ENCODE data around the gene ACOXL.

ACOXL gene

DNA sequence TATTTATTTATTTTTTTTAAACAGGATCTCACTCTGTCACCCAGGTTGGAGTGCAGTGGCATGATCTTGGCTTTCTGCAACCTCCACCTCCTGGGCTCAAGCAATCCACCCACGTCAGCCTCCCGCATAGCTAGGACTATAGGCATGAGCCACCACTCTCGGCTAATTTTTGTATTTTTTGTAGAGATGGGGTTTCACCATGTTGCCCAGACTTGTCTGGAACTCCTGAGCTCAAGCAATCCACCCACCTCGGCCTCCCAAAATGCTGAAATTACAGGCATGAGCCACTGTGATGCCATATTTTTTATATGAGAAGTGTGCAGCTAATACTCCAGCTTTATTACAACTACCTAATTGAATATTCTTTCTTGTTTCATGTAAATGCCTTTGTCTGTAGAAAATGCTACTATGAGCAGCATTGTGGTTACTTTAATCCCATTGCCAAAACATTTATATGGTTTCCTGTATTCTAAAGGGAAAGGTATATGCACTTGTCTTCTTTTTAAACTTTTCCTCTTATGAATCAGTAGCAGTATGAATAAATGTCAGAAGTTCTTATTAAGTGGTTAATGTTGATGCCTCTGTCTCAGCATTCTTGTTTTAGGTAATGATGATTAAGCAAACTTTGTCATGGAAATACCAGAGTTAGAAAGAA is 378.9 kb downstream of the ACOXL start:
- no peak for DNase-seq (ENCODE audit: low read depth, low spot score)

DNA sequence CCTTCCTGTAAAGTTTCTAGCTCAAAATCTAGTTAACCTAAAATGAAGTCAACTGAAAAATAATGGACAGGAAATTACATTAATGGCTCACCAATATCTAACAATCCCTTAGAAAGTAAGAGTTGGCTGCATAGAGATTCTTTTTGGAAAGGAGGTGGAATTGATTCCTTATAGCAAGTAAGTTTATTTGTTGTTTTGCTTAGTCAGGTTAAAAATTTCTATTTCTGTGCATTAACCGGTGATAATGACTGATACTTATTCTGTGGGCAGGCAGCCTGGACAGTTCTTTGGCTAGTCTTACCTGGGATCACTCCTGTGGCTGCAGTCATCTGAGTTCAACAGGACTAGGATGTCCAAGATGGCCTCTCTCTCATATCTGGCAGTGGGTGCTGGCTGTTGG is 381.5 kb downstream of the ACOXL start:
- no peak for DNase-seq (ENCODE audit: low read depth, low spot score)

DNA sequence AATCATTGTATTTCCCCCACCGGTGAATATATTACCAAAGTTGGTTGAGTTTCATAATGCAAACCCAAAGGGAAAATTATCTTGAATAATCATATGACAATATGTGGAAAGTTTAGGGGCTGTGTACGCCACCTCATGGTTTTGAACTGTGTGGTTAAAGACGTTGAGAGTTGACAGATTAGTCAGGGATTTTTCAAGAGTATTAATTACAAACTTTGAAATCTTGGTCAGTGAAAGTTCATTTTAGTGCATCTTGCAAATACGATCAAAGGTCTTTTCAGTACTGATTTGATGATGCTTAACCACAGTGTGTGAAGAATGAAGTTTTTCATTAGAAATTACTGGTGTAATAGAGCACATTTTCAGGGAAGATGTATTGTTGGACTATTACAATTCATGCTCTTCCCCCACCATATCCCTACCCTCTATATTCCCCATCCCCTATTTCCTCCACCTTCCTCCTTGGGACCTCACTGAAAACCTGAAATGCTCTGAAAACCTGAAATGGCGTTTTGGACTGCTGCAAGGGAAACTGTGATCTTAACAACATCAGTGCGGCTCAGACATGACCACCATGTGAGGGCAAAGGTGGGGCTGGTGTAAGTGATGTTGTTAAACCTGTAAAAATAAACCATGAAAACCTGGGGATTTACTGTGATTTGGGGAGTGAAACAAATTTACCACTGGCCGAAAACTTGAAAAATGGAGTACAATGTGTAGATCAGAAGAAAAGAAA is 383.8 kb downstream of the ACOXL start:
- no peak for DNase-seq (ENCODE audit: low read depth, low spot score)

DNA sequence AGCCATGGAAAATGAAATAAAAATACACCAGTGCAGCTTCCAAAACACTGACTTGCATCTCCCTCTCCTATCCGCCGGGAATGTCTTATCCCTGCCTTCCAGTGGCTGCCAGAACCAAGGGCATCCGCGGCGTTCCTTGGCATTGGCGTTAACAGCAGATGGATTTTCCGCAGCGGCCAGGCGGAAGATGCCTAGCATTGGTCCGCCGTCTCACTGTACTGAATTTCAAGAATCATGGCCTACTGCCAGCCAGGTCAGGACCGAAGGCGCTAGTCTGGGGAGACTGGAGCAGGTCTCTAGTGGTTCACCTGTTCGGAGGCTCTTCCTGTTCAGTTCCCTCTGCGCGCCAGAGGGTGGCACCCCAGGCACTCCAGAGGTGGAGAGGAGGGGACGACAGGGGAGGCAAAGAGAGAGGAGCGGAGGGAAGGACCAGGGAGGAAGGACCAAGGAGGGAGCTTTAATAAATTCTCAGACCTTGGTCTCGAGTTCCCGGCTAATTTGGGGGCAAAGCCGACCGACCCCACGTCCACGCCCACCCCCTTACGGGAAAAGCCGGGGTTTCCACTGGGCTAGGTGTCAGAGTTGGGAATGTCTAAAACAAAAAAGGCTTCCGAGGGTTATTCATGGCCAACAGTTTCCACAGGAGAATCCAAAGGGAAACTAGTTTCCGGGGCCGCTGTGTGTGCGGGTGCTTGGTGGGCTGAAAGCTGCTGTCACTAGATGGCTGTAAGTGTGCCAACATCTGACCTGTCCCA is 384.6 kb downstream of the ACOXL start:
- no peak for DNase-seq (ENCODE audit: low read depth, low spot score)

DNA sequence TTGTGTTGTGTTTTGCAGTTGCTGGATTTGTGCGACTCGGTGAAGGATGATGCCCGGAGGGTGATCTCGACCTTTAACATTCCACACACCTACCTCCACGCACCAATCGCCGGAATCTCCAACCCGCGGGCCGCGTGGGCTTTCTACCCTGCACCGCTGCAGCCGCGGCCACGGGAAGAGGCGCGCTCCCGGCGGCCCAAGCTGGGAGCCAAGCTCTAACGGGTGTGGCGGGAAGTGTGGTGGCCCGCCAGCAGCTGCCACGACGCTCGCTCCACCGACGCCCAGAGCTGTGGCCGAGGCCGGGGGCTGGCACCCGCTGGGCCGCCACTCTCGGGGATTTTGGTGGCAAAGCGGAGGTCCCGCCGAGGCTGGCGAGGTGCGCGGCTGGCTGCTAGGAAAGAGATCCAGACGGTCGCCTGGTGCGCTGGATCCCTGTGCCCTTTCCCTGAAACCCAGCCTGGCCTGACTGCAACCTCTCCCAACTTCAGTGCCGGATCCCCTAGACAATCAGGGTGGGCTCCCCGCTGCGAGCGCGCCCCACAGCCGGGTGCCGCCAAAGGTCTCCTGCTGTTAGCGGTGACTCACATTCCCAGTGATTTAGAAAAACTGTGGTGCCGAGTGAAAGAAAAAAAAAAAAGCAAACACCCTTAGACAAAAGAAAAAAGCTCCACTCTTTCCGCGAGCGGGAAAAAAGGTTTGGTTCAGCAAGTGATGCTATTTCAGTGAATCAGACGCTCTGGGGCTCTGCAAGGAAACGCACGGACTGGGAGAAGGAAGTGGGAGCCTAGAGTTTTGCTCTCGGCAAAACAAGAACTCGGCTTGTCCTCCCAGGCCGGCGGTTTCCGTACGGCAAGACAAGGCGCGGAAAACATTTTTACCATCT is 385.5 kb downstream of the ACOXL start:
- DNase-seq (ENCODE audit: low read depth, low spot score) = no peak

DNA sequence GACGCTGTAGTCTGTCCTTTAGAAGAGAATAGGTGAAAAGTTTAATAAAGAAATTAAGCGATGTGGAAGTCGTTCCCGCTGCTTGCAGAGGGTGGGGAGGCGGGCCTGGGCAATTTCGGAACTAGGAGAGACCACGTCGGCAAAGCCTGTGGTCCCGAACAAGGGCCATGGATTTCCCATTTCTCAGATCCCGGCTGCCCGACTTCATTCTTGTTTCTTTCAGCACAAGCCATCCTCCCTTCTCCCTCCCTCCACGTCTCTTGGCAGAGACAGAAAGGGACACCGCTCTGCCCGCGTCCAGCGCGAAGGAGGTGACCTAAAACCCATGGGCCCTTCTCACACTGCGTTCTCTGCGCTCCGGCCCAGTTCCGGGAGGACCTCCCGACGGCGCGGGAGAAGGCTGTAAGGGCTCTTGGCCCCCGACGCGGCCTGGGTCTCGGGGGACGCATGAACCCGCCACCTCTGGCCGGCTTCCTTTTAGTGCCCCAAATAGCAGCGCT is 386.2 kb downstream of the ACOXL start:
- no peak for DNase-seq (ENCODE audit: low read depth, low spot score)

DNA sequence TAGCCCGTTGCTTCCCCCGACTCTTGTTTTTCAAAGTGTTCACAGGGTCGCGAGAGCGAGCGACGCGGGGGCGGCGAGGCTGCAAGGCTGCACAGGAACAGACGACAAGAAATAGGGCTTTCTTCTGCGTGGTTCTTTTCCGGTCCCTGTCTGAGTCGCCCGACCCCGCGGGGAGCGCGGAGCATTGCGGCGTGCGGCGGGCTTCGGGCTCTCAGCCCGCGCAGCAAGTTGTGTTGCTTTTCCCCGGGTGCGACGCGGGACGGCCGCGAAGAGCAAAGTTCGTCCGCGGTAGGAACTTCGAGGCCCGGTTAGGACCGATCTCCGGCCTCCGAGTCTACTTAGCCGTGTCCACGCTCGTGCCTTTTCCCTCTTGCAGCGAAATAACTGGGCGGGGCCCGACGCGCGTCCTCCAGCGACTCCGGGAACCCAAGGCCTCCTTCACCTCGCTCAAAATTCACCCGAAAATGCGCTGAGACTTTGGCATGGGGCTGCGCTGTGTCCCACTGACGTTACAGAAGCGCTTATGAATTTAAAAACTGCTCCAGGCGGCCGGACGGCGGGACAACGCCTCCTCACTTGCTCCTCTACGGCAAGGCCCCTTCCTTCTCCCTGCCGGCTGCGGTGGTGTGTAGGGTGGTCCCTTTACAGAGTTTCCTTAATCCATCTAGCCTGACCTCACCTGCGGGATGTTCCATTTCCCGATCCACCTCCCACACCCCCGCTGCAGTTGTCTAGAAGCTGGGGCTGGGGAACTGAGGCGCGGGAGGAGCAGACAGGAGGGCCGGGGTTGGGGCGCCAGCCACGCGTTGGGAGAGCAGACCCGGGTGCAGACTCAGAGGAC is 386.8 kb downstream of the ACOXL start:
- DNase-seq (ENCODE audit: low read depth, low spot score) = no peak

DNA sequence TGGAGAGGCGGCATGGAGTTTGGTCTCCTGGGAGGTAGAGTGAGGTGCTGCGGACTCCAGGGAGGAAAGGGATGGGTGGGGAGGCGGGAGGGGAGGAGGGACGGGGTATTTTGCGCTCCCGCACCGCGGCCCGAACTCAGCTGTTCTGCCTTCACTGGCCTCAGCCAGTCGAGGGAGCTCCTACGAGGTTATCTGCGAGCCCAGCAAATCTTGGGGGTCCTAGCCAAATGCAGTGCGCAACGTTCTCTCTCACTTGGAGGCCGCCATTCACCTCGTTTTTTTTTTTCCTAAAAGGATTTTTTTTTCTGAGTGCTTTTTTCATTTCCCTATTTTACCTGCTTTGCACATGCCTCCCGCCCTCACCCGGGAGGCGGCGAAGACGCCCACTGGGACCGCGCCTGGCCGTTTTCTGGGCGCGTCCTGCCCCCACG is 387.5 kb downstream of the ACOXL start:
- no peak for DNase-seq (ENCODE audit: low read depth, low spot score)

DNA sequence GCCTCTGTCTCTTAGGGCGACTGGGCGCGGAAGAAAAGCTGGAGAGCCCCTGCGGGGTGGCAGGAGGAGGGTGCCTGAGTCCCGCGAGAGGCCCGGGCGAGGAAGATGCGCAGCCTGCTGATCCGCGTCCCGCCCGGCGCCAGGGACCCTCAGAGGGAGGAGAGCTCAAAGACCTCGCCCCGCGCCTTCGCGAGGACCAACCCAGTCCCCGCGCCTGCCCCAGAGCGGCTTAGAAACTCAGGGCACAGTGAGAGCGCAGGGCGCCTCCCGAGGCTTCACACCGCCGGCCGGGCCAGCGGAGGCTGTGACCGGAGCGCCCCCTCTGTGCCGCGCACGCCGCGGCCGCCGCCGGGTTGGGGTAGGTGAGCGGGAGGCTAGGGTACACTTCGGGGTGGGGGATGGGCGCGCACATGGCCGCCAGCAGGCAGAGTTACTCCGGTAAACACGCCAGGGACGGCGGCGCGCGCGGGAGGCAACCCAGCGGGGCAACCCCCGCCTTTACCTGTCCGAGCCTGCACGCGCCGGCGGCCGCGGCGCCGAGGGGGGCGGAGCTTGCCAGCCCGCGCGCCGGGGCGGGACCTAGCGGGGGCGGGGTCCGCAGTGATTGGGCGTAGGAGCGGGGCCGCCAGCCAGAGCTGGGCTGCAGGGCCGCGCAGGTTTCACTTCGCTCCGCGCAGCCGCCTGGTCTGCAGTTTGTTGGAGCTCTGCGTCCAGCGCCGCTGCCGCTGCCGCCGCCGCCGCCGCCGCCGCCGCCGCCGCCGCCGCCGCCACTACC is 388.1 kb downstream of the ACOXL start, which contains the start of gene BCL2L11:
BCL2L11 (plus strand) TSS at position 662 of the 775 bp plus-strand sequence. CDS start 2,832 bp downstream, outside the sequence.
- no peak for DNase-seq (ENCODE audit: low read depth, low spot score)

DNA sequence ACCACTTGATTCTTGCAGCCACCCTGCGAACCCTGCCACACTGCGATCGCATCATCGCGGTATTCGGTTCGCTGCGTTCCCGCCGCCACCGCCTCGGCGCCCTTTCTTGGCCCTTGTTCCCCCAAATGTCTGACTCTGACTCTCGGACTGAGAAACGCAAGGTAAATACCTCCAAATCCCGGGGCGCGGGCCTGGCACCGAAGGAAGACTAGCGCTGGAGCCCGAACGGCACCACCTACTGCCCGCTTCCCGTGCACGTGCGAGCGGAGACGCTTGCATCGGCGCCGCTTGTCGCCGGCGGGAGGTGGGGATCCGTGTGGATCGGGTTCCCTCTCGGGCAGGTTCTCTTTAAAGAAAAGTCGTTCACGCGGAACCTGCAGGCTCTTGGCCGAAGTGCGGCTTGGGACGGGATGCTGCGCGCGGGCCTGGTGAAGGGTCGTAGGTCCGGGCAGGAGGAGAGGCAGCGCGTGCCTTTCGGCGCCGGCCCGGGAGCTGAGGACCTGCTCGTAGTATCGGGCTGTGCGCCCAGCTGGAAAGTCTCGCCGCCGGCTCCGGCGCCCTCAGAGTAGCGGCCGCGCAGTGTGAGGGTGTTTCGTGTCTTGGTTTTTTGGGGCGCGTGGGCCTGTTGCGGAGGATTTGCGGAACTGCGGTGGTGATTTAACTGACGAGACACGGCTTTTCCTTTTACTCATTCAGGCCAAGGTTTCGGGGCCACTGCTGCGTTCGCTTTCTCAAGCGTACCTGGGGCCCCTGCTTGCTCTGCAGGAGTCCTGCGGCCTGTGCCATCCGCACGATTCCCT is 388.9 kb downstream of the ACOXL start:
- DNase-seq (ENCODE audit: low read depth, low spot score) = no peak

DNA sequence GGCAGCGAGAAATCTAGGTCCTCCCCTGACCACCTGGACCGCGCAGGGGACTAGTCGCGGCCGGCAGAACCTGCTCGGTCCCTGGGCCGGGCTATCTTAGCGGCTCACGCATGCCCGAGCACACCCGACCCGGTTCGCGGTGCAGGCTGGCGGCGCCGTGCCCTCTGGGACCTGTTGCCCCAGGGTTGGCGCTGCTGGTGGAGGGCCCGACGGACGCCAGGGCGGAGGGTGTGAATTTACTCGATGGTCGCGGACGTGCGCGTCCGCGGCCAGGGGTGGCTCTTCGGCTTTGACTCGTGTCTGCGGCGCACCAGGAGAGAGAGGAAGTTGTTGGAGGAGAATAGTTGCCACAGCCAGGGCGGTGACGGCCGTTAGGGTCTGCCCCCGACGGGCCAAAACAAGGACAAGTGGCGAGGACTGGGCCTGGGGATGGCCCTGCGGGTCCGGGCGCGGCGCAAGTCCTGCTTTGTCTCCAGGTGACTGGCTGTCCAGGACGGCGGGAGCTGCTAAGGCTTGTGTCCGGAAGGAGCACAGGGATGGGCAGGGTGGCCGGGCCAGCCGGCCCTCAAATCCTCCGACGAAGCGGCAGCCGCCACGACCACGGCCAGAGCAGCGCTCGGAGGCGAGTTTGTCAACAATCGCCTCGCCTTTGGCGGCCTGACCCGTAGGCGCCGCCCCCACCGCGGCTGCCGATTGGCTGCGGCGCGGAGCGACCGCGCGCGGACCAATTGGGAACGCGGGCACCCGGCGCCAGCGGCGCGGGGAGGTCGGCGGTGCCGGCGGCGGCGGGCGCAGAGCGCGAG is 389.7 kb downstream of the ACOXL start:
- DNase-seq (ENCODE audit: low read depth, low spot score) = no peak

DNA sequence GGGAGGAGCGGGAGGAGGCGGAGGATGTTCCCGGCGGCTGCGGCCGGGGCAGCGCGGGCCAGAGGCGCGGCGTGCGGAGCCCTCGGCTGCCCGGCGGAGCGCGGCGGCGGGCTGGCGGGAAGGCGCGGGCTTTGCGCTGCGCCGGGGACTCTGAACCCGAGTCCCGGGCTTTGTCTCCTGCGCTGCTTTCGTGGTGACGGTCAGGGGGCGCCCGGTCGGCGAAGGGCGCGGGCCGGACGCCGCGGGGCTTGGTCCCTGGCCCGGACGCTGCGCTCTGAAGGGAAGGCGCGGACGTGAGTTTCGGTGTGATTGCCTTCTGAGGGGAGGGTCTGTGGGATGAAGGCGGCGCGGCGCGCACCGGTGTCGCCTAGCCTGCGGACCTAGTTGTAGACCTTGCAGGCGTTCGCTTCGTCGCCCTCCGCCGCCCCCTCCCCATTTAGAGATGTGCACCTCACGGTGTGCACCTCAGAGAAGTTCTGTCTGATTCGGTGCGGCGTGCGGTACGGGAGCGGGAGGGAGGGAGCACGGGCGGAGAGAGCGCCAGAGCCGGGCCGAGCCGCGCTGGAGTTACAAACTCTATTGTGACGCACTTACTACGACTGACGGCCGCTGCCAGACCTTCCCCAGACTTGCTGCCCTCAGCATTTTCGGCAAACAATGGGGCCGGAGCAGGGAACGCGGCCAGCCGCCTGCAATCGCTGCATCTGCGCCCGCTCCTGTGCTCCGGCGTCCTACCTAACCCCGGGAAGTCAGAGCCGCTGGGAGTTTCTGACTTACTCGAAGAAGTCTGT is 390.5 kb downstream of the ACOXL start:
- DNase-seq (ENCODE audit: low read depth, low spot score) = no peak

DNA sequence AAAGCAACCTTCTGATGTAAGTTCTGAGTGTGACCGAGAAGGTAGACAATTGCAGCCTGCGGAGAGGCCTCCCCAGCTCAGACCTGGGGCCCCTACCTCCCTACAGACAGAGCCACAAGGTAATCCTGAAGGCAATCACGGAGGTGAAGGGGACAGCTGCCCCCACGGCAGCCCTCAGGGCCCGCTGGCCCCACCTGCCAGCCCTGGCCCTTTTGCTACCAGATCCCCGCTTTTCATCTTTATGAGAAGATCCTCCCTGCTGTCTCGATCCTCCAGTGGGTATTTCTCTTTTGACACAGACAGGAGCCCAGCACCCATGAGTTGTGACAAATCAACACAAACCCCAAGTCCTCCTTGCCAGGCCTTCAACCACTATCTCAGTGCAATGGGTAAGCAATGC is 391.4 kb downstream of the ACOXL start:
- DNase-seq (ENCODE audit: low read depth, low spot score) = no peak

DNA sequence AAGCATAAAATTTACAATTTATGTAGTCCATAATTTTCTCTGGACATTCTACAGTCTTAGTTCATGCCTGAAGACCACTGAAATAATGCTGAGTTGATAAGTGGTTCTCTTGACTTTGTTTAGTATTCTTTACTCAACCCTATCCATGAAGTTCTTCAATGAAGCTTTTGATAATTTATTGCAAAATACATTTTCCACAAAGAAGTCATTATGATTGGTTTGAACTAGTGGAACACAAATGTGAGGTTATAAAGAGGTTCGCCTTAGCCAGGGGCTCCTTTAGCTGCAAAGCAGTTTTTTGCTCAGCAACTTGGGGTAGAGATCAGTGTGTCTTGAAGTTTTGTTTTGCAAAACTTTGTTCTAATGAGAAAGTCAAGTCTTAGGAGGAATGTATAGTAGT is 394.2 kb downstream of the ACOXL start:
- no peak for DNase-seq (ENCODE audit: low read depth, low spot score)

DNA sequence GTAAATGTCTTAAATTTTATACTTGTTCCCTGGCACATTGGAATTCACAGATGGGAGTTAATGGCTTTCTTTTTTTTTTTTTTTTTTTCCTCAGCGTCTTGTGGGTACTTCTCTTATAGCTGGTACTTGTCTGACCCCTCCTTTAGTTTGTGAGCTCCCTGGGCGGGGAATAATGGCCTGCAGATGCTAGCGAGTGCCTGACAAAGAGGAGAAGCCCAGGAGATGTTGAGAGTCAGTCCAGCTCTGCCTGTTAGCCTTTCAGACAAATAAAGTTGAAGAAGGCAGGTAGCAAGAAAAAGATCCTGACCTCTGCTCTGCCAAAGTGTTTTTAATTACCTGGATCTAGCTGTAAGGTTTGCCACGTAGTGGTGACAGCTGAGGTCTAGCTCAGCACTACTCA is 395.0 kb downstream of the ACOXL start:
- no peak for DNase-seq (ENCODE audit: low read depth, low spot score)

DNA sequence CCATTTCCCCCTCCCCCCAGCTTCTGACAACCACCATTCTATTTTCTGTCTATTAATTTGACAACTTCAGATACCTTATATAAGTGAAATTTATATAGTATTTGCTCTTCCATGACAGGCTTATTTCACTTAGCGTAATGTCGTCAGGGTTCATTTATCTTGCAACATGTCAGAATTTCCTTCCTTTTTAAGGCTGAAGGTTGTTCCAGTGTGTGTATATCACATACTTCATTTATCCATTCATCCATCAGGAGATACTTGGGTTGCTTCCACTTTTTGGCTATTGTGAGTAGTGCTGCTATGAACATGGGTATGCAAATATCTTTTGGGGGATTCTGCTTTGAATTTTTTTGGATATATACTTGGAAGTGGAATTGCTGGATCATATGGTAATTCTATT is 395.7 kb downstream of the ACOXL start:
- DNase-seq (ENCODE audit: low read depth, low spot score) = no peak

DNA sequence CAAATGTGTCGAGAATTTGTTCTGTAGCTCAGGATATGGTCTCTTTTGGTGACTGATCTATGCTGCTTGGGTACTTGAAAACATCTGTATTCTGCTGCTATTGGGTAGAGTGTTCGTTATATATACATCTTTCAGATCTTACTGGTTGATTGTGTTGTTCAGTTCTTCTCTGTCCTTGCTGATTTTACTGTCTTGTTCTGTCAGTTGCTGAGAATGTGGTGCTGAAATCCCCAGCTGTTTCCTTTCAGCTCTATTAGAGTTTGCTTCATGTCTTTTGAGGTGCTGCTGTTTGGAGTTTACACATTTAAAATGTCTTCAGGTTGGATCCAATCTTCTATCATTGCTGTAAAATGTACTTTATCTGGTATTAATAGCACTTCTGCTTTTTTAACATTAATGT is 401.2 kb downstream of the ACOXL start:
- no peak for DNase-seq (ENCODE audit: low read depth, low spot score)
